SK-N-SH (cell line): ENCODE data around the gene C1QTNF3. TPM values are rescaled to one million over a fixed set of nuclear protein-coding genes. Genes with fewer than 3 reads are reported as not detected.
A peak's percentile ranks its signal among the peaks of the same experiment; 100 is the strongest.

Source experiments
- CTCF ChIA-PET: fragments of 300-600, 350-600 bp; formaldehyde crosslinking; extraction: SDS; loops from one replicate; lab custom pipeline; 2021; lab: Yijun Ruan, JAX
- POLR2A ChIA-PET: fragments of 350-600 bp; sonication (Branson Sonifier 250); formaldehyde crosslinking; extraction: SDS; loops from one replicate; lab custom pipeline; 2020; ENCODE audit warnings: antibody characterized with exemption, inconsistent platforms; lab: Yijun Ruan, JAX
- DNase-seq: peaks from one replicate; pipeline ENCODE4 v3.0.0; 2012
- H2AFZ ChIP-seq: fragments of 200-600 bp; sonication (generic); 2 replicates; pipeline ENCODE4 v1.8.1; 2016; ENCODE audit warnings: antibody characterized with exemption, mild to moderate bottlenecking, low read depth
- H3F3A ChIP-seq: fragments of 200-600 bp; sonication (generic); replicated peaks from 2 replicates; pipeline ENCODE3; 2016; ENCODE audit warnings: antibody characterized with exemption, mild to moderate bottlenecking; ENCODE audit not compliant: insufficient read depth
- H3K27ac ChIP-seq, 2 experiments: fragments of 200-500 bp in 1 of 2; fragments of 200-600 bp in 1 of 2; sonication (Bioruptor generic) in 1 of 2; sonication (generic), shearing (Covaris generic) in 1 of 2; 2 replicates each; pipeline versions ENCODE4 v1.5.1 to v1.6.1; 2014 to 2016; ENCODE audit warnings: low read depth in 2 of 2, inconsistent platforms in 1 of 2, low read length in 1 of 2, mild to moderate bottlenecking in 1 of 2, mixed read lengths in 1 of 2
- H3K27me3 ChIP-seq: fragments of 200-600 bp; sonication (generic), shearing (Covaris generic); 2 replicates; pipeline ENCODE4 v1.6.1; 2016; ENCODE audit warnings: mixed run types; ENCODE audit not compliant: insufficient read depth
- H3K36me3 ChIP-seq, 2 experiments: fragments of 200-500 bp in 1 of 2; fragments of 200-600 bp in 1 of 2; sonication (Bioruptor generic) in 1 of 2; sonication (generic) in 1 of 2; replicated peaks in 1 of 2; 2 replicates each; pipeline versions ENCODE3 to v1.5.1; 2014 to 2016; ENCODE audit warnings: low read length in 1 of 2, mild to moderate bottlenecking in 1 of 2; ENCODE audit not compliant: insufficient read depth in 2 of 2, control insufficient read depth in 1 of 2
- H3K4me1 ChIP-seq, 2 experiments: fragments of 200-500 bp in 1 of 2; fragments of 200-600 bp in 1 of 2; sonication (Bioruptor generic) in 1 of 2; sonication (generic), shearing (Covaris generic) in 1 of 2; 2 replicates each; pipeline versions ENCODE4 v1.5.1 to v1.6.1; 2014 to 2016; ENCODE audit warnings: low read depth in 1 of 2, low read length in 1 of 2, mixed run types in 1 of 2; ENCODE audit not compliant: insufficient read depth in 2 of 2, control insufficient read depth in 1 of 2
- H3K4me2 ChIP-seq: fragments of 200-600 bp; sonication (generic), shearing (Covaris generic); 2 replicates; pipeline ENCODE4 v1.6.1; 2017; ENCODE audit warnings: mixed run types
- H3K4me3 ChIP-seq, 2 experiments: fragments of 200-500 bp in 1 of 2; fragments of 200-600 bp in 1 of 2; sonication (Bioruptor generic) in 1 of 2; sonication (generic), shearing (Covaris generic) in 1 of 2; 2 replicates each; pipeline versions ENCODE4 v1.5.1 to v1.8.1; 2014 to 2016; ENCODE audit warnings: low read depth in 2 of 2, inconsistent platforms in 1 of 2, low read length in 1 of 2, mild to moderate bottlenecking in 1 of 2, mixed read lengths in 1 of 2, moderate library complexity in 1 of 2
- H3K79me2 ChIP-seq: fragments of 200-600 bp; sonication (generic); 2 replicates; pipeline ENCODE4 v1.8.1; 2017; ENCODE audit warnings: mild to moderate bottlenecking; ENCODE audit not compliant: insufficient read depth
- H3K9ac ChIP-seq: fragments of 200-600 bp; sonication (generic); 2 replicates; pipeline ENCODE4 v1.6.1; 2017; ENCODE audit warnings: mixed run types
- H3K9me2 ChIP-seq: fragments of 200-600 bp; sonication (generic); 2 replicates; pipeline ENCODE4 v1.6.1; 2017; ENCODE audit warnings: mixed run types
- H3K9me3 ChIP-seq: fragments of 200-600 bp; sonication (generic); 2 replicates; pipeline ENCODE4 v1.6.1; 2017; ENCODE audit warnings: mixed run types, mild to moderate bottlenecking, moderate library complexity
- H4K20me1 ChIP-seq: fragments of 200-600 bp; sonication (generic); 2 replicates; pipeline ENCODE4 v1.6.1; 2017; ENCODE audit warnings: mild to moderate bottlenecking, mixed run types; ENCODE audit not compliant: insufficient read depth
- FOXJ3 ChIP-seq: sonication (generic); formaldehyde crosslinking; IDR thresholded peaks from 2 replicates; pipeline ENCODE4 v1.5.1; 2020; ENCODE audit warnings: mild to moderate bottlenecking, missing genetic modification reagents
- FOXM1 ChIP-seq: IDR thresholded peaks from 2 replicates; pipeline ENCODE4 v1.4.0; 2012; ENCODE audit warnings: low read depth, mild to moderate bottlenecking
- GATA2 ChIP-seq: sonication (generic); formaldehyde crosslinking; IDR thresholded peaks from 2 replicates; pipeline ENCODE4 v1.5.0; 2020; ENCODE audit warnings: mild to moderate bottlenecking, missing genetic modification reagents
- RAD21 ChIP-seq: IDR thresholded peaks from 2 replicates; pipeline ENCODE4 v1.6.1; 2012; ENCODE audit warnings: mild to moderate bottlenecking, low read length
- RFX5 ChIP-seq: IDR thresholded peaks from 2 replicates; pipeline ENCODE4 v1.6.1; 2012; ENCODE audit warnings: mild to moderate bottlenecking, improper control_type of control experiment, low read length
- TAF1 ChIP-seq: IDR thresholded peaks from 2 replicates; pipeline ENCODE4 v1.6.1; 2012; ENCODE audit warnings: low read depth, mild to moderate bottlenecking, low read length, moderate library complexity, borderline replicate concordance
- WGBS: methylation state at CpG from one replicate; pipeline ENCODE4 v1.1.6; 2017; ENCODE audit warnings: low lambda C conversion rate; 5-methylcytosine and 5-hydroxymethylcytosine counted together
- polyA plus RNA-seq, 3 experiments: library from polyadenylated mRNA; depleted of rRNA; stranded (reverse); fragments of >200 nt; gene quantifications; 2 replicates each; pipeline ENCODE4 v1.2.3, GENCODE V29; 2012
- TF ChIP-seq, protein P1 (sequence below): IDR thresholded peaks from 2 replicates; pipeline ENCODE4 v1.4.0; 2012; ENCODE audit warnings: low read depth, borderline replicate concordance
- TF ChIP-seq, protein P2 (sequence below): IDR thresholded peaks from 2 replicates; pipeline ENCODE4 v1.4.0; 2012; ENCODE audit warnings: low read depth, borderline replicate concordance
- TF ChIP-seq, protein P3 (sequence below): fragments of 150-350 bp; IDR thresholded peaks from 2 replicates; pipeline ENCODE4 v1.6.1; 2017; ENCODE audit warnings: antibody characterized with exemption, low read length, low read depth, borderline replicate concordance

The C1QTNF3 gene
- polyA plus RNA-seq, 1 of the 3 experiments (the other 2 are of a cell fraction): 1.5 TPM

DNA sequence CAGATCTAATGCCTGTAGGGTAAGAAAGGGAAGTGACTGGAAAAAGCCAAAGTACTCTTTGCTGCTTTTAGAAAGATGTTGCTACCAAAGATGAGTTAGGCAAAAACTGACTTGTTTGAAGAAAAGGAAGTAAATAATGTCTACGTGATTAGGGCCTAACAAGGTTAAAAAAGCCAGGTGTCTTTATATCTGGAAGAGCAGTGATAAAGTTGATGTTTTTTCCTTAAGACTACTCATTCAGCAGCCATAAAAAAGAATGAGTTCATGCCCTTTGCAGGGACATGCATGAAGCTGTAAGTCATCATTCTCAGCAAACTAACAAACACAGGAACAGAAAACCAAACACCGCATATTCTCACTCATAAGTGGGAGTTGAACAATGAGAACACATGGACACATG, 21.7 kb downstream of the C1QTNF3 start:
- no peak overlapping the region for H3K9ac ChIP-seq
- no peaks in the 10 kb centered on the region for H4K20me1 ChIP-seq
- peaks cover 0 to 12% of the 10 kb centered on the region in 2 experiments for H3K36me3 ChIP-seq
- ChIA-PET POLR2A (no interaction called here), CTCF (interaction anchor here (1.1 kb wide), 2 partner anchors 24 to 51 kb away, joined by 3 read pairs; no protein-coding TSS in a partner anchor)
- no peaks in the 10 kb centered on the region for H3K9me3 ChIP-seq
- 87% methylated on average over 2 of the region's 2 CpGs for WGBS
- H3K4me1 ChIP-seq: peaks cover 3 to 11% of the 10 kb centered on the region in 2 experiments; a peak in 1 of 4 replicates
- peaks cover 13% of the 10 kb centered on the region for H3F3A ChIP-seq
- no peaks in the 10 kb centered on the region for H3K79me2 ChIP-seq
- H3K4me3 ChIP-seq: no peak overlapping the region
- no peak overlapping the region for H3K27ac ChIP-seq
- no peak for DNase-seq
- no peaks in the 10 kb centered on the region for H3K27me3 ChIP-seq
- TF ChIP-seq RAD21: no peak
- TF ChIP-seq, protein P1, sequence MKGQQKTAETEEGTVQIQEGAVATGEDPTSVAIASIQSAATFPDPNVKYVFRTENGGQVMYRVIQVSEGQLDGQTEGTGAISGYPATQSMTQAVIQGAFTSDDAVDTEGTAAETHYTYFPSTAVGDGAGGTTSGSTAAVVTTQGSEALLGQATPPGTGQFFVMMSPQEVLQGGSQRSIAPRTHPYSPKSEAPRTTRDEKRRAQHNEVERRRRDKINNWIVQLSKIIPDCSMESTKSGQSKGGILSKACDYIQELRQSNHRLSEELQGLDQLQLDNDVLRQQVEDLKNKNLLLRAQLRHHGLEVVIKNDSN: no peak
- TF ChIP-seq FOXJ3: no peak
- TF ChIP-seq FOXM1: no peak
- no peak for TF ChIP-seq TAF1
- no peak for TF ChIP-seq GATA2 (CRISPR knock-in tag)
- peak overlapping the region; percentile 38; the same call in 1 of the 2 replicates for H3K4me2 ChIP-seq
- no peaks in the 10 kb centered on the region for H3K9me2 ChIP-seq
- H2AFZ ChIP-seq: no peak overlapping the region

DNA sequence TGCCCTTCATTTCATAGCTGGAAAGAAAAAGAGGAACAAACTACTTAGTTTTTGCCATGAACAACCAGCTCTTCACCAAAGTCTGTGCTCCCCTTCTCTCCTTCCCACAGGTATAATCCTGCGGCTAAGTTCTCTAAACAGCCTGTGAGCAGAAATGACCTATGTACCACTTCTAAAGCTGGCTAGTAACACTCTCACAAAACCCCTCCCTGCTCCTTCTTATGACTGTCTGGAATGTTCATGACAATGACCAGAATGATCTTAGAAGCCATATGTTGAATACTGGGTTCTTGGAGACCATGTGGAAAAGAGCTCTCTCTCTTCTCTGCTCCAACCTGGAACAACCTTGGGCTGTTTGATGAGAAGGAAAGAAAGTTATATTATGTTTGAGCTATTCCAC, 22.3 kb downstream of the C1QTNF3 start:
- POLR2A ChIA-PET: no interaction called here
- Histone ChIP-seq H3K4me1 (peaks cover 0 to 11% of the 10 kb centered on the region in 2 experiments; a peak in 1 of 4 replicates), H3K27ac (no peak overlapping the region), H3F3A (peaks cover 13% of the 10 kb centered on the region), H3K4me2 (no peak overlapping the region), H3K79me2 (no peaks in the 10 kb centered on the region), H3K36me3 (peaks cover 0 to 12% of the 10 kb centered on the region in 2 experiments), H2AFZ (no peak overlapping the region), H3K9me2 (no peaks in the 10 kb centered on the region)
- 100% methylated on average over 1 of the region's 1 CpG for WGBS
- TF ChIP-seq, protein P2, sequence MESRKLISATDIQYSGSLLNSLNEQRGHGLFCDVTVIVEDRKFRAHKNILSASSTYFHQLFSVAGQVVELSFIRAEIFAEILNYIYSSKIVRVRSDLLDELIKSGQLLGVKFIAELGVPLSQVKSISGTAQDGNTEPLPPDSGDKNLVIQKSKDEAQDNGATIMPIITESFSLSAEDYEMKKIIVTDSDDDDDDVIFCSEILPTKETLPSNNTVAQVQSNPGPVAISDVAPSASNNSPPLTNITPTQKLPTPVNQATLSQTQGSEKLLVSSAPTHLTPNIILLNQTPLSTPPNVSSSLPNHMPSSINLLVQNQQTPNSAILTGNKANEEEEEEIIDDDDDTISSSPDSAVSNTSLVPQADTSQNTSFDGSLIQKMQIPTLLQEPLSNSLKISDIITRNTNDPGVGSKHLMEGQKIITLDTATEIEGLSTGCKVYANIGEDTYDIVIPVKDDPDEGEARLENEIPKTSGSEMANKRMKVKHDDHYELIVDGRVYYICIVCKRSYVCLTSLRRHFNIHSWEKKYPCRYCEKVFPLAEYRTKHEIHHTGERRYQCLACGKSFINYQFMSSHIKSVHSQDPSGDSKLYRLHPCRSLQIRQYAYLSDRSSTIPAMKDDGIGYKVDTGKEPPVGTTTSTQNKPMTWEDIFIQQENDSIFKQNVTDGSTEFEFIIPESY: no peak
- TF ChIP-seq, protein P3, sequence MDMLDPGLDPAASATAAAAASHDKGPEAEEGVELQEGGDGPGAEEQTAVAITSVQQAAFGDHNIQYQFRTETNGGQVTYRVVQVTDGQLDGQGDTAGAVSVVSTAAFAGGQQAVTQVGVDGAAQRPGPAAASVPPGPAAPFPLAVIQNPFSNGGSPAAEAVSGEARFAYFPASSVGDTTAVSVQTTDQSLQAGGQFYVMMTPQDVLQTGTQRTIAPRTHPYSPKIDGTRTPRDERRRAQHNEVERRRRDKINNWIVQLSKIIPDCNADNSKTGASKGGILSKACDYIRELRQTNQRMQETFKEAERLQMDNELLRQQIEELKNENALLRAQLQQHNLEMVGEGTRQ: no peak
- TF ChIP-seq TAF1 (no peak), RFX5 (no peak)
- TF ChIP-seq, all 33 proteins: peak for 0
- H3K4me3 ChIP-seq: no peak overlapping the region
- no peak for DNase-seq
- no peaks in the 10 kb centered on the region for H3K27me3 ChIP-seq
- CTCF ChIA-PET: interaction anchor here (0.6 to 1.1 kb wide), 3 partner anchors 23 to 50 kb away, joined by 3 read pairs; partner anchors contain the start of gene C1QTNF3
- no peaks in the 10 kb centered on the region for H4K20me1 ChIP-seq
- H3K9me3 ChIP-seq: no peaks in the 10 kb centered on the region
- H3K9ac ChIP-seq: no peak overlapping the region
